Left lung (tissue), 10 donors: Measurements from ENCODE around the gene CFAP77. TPM values are rescaled to one million over a fixed set of nuclear protein-coding genes. Genes with fewer than 3 reads are reported as not detected.

ENCODE experiments used
- ATAC-seq: fragments of 200-7000 bp; cut with Tn5 transposase; one replicate; pipeline ENCODE4 v1.9.1; 2020; ENCODE audit warnings: moderate library complexity
- DNase-seq, 4 donors: peaks; one replicate each; pipeline ENCODE4 v3.0.0-alpha.2; 2013 to 2020
- H3K27ac ChIP-seq, 2 donors: fragments of 200-600 bp; sonication (generic) in 1 of 2; one replicate each; pipeline versions ENCODE4 v1.5.0 to v1.8.0; 2020 to 2021
- H3K27me3 ChIP-seq, 2 donors: fragments of 200-600 bp; sonication (generic) in 1 of 2; one replicate each; pipeline versions ENCODE4 v1.5.0 to v1.8.0; 2020 to 2021
- H3K36me3 ChIP-seq, 2 donors: fragments of 200-600 bp; sonication (generic) in 1 of 2; one replicate each; pipeline versions ENCODE4 v1.5.0 to v1.8.0; 2020 to 2021
- H3K4me1 ChIP-seq, 2 donors: fragments of 200-600 bp; one replicate each; pipeline ENCODE4 v1.8.0; 2021
- H3K4me3 ChIP-seq, 2 donors: fragments of 200-600 bp; sonication (generic) in 1 of 2; one replicate each; pipeline versions ENCODE4 v1.5.0 to v1.8.0; 2020 to 2021; ENCODE audit warnings: mild to moderate bottlenecking in 1 of 2
- H3K9me3 ChIP-seq, 2 donors: fragments of 200-600 bp; sonication (generic) in 1 of 2; one replicate each; pipeline versions ENCODE4 v1.5.0 to v1.8.0; 2020 to 2021
- intact Hi-C, 2 donors: fragments of 100-400 bp; cut with DNase I; formaldehyde crosslinking; loops; one replicate each; pipeline versions ENCODE4 v1.11.2 to v1.14.2; 2022
- polyA plus RNA-seq, 6 donors: library from polyadenylated mRNA; unstranded; fragments of 120-200 nt; gene quantifications; one replicate each; pipeline ENCODE4 v1.2.1, GENCODE V29; 2013; ENCODE audit not compliant: insufficient read length in 6 of 6
- total RNA-seq, 2 donors: library from RNA; stranded (reverse); fragmentation: NEBNext Ultra II Directional; extraction: Animal tissue kit (Norgen Biotek cat#: 25700); gene quantifications; one replicate each; pipeline ENCODE4 v1.2.1, GENCODE V29; 2021
- TF ChIP-seq, protein P1 (sequence below), 2 donors: fragments of 200-600 bp; sonication (generic) in 1 of 2; IDR thresholded peaks; one replicate each; pipeline versions ENCODE4 v1.5.0 to v1.8.0; 2021; ENCODE audit warnings: antibody characterized with exemption in 2 of 2
- donor health status: DM: no; HTN: yes; CAD: no.
- donor health status: DM: no; HTN: no; CAD: no.

Gene CFAP77
- total and polyA plus RNA-seq, 8 donors = 0.50 to 3.7 (median 2.4) TPM; not detected in 1

GRCh38 chr9:132555528-132555927 is 145.5 kb downstream of the CFAP77 start:
- no peaks in the 10 kb centered on the region for H3K4me1 ChIP-seq
- H3K27ac ChIP-seq = no peak overlapping the region
- intact Hi-C loops = no loop called here
- no peaks in the 10 kb centered on the region for H3K36me3 ChIP-seq
- no peak for DNase-seq
- no peak overlapping the region for H3K4me3 ChIP-seq
- TF ChIP-seq, protein P1, sequence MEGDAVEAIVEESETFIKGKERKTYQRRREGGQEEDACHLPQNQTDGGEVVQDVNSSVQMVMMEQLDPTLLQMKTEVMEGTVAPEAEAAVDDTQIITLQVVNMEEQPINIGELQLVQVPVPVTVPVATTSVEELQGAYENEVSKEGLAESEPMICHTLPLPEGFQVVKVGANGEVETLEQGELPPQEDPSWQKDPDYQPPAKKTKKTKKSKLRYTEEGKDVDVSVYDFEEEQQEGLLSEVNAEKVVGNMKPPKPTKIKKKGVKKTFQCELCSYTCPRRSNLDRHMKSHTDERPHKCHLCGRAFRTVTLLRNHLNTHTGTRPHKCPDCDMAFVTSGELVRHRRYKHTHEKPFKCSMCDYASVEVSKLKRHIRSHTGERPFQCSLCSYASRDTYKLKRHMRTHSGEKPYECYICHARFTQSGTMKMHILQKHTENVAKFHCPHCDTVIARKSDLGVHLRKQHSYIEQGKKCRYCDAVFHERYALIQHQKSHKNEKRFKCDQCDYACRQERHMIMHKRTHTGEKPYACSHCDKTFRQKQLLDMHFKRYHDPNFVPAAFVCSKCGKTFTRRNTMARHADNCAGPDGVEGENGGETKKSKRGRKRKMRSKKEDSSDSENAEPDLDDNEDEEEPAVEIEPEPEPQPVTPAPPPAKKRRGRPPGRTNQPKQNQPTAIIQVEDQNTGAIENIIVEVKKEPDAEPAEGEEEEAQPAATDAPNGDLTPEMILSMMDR (IDR thresholded peaks at IDR 0.05) = no peak
- peaks cover 0 to 34% of the 10 kb centered on the region in 2 donors for H3K27me3 ChIP-seq
- H3K9me3 ChIP-seq = peaks cover 0 to 4% of the 10 kb centered on the region in 2 donors
- no peak for ATAC-seq

GRCh38 chr9:132556235-132556634 is 146.2 kb downstream of the CFAP77 start:
- TF ChIP-seq, protein P1 (IDR thresholded peaks at IDR 0.05) = no peak
- ATAC-seq (no peak), DNase-seq (no peak)
- Histone ChIP-seq H3K27ac (no peak overlapping the region), H3K4me1 (no peaks in the 10 kb centered on the region), H3K36me3 (no peaks in the 10 kb centered on the region), H3K27me3 (peaks cover 0 to 34% of the 10 kb centered on the region in 2 donors), H3K9me3 (peaks cover 0 to 4% of the 10 kb centered on the region in 2 donors), H3K4me3 (no peak overlapping the region)
- intact Hi-C loops = no loop called here

DNA sequence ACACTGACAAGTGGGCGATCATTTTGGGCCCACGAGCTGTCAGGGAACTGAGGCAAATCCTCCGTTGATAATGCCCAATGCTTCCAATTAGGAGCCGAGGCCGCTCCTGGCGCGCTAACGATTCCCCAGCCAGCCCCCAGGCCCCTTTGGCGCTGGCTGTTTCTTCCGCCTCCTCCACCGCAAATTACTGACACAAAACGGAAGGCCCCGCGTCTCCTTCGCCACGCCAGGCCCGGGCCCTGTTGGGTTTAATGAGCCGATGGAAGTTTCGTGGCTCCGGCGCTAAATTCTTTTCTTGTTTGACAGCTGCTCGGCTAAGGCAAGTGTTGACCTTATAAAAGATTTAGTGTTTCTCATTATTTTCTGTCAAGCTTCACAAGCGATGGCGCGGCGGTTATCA is 146.7 kb downstream of the CFAP77 start:
- no peaks in the 10 kb centered on the region for H3K36me3 ChIP-seq
- DNase-seq = no peak
- intact Hi-C loops = no loop called here

GRCh38 chr9:132557159-132557558 is 147.1 kb downstream of the CFAP77 start:
- TF ChIP-seq, protein P1 (IDR thresholded peaks at IDR 0.05) = no peak
- DNase-seq (no peak), ATAC-seq (no peak)
- no peak overlapping the region for H3K27ac ChIP-seq
- peaks cover 4 to 42% of the 10 kb centered on the region in 2 donors for H3K27me3 ChIP-seq
- peaks cover 0 to 4% of the 10 kb centered on the region in 2 donors for H3K9me3 ChIP-seq
- no peaks in the 10 kb centered on the region for H3K36me3 ChIP-seq
- no peak overlapping the region for H3K4me3 ChIP-seq
- intact Hi-C loops = no loop called here
- H3K4me1 ChIP-seq = no peaks in the 10 kb centered on the region

More for the DNA sequence above, 146.7 kb downstream of the CFAP77 start:
- TF ChIP-seq, protein P1 (IDR thresholded peaks at IDR 0.05) = no peak
- ATAC-seq = no peak
- H3K4me3 ChIP-seq = no peak overlapping the region
- H3K27me3 ChIP-seq = peaks cover 0 to 37% of the 10 kb centered on the region in 2 donors
- no peaks in the 10 kb centered on the region for H3K4me1 ChIP-seq
- peaks cover 0 to 4% of the 10 kb centered on the region in 2 donors for H3K9me3 ChIP-seq
- no peak overlapping the region for H3K27ac ChIP-seq

DNA sequence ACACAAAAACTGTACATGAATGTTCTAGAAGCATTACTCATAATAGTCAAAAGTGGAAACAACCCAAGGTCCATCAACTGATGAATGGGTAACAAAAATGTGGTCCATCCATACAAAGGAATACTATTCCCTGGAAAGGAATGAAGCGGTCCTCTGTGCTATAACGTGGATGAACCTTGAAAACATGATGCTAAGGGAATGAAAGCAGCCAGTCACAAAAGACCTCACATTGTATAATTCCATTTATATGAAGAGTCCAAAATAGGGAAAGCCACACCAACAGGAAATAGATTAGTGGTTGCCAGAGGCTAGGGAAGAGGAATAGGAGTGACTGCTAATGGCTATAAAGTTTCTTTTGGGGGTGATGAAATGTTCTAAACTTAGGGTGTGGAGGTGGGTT is 149.7 kb downstream of the CFAP77 start:
- H3K27ac ChIP-seq = no peak overlapping the region
- no peak for DNase-seq
- TF ChIP-seq, protein P1 (IDR thresholded peaks at IDR 0.05) = no peak
- ATAC-seq = no peak
- intact Hi-C loops = no loop called here
- no peaks in the 10 kb centered on the region for H3K9me3 ChIP-seq
- H3K27me3 ChIP-seq = peaks cover 5 to 51% of the 10 kb centered on the region in 2 donors
- H3K36me3 ChIP-seq = no peaks in the 10 kb centered on the region
- H3K4me3 ChIP-seq = no peak overlapping the region
- H3K4me1 ChIP-seq = no peaks in the 10 kb centered on the region
